ENCODE results near the gene CAPN8. TPM values are rescaled to one million over a fixed set of nuclear protein-coding genes. Genes with fewer than 3 reads are reported as not detected.

CAPN8 gene
- total RNA-seq, 1 donor from 2014 or later = 83.5 TPM

DNA sequence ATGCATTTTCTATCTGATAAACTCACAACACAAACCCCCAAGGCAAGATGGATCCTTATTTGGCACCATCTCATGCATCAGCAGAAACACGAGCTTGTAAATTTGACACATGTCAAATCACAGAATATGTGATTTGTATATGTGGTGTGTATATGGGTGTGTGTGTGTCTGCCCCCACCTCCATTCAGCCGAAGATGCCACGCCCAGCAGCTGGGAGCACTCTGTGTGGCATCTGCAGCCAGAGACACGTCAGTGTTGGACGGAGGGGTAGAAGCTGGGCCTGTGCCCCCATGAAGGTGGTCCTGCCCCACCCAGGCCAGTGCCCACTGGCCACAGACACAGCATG lies 108.4 kb downstream of the CAPN8 start:
- ATAC-seq (peak; percentile 21), DNase-seq (no peak)
- Histone ChIP-seq H3K27ac (no peak overlapping the region), H3K9me3 (no peaks in the 10 kb centered on the region), H3K27me3 (no peaks in the 10 kb centered on the region), H3K4me3 (no peak overlapping the region), H3K4me1 (no peaks in the 10 kb centered on the region), H3K36me3 (no peaks in the 10 kb centered on the region)
- intact Hi-C loops (cut with DNase I) = no loop called here
- TF ChIP-seq CTCF (IDR thresholded peaks at IDR 0.05) = no peak

DNA sequence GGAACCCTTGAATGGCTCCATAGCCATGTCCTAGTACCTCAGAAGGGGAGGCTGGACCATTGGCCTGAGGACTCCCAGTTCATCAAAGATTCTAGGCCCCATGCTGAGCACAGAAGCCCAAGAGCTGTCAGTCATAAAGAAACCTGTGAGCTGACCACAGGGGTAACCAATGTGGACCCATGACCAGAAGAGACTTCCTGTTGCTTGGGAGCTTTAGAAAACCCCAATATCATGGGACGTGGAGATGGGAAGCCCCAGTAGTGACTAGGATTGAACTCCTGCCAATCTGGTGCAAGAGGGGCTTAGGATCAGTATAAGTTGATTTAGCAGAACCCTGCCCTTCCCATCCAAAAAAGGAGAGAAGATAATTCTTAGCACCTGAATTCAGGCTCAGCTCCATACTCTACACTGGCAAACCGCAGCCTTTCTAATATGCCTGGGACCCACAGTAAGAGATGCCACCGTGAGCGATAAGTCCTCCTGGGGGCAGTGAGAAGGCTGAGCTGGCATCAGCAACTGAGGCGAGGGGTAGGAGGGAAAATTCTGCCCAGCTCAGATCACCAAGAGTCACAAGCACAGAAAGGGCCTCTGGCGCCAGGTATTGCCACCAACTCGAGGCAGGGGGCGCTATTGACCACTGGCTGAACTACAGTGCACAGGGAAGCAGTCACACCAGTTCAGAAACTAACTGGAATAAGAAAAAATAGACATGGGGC lies 108.9 kb downstream of the CAPN8 start:
- no peaks in the 10 kb centered on the region for H3K4me1 ChIP-seq
- H3K4me3 ChIP-seq = no peak overlapping the region
- TF ChIP-seq CTCF (IDR thresholded peaks at IDR 0.05) = peak; percentile 60
- no peaks in the 10 kb centered on the region for H3K36me3 ChIP-seq
- intact Hi-C loops (cut with DNase I) = no loop called here
- no peaks in the 10 kb centered on the region for H3K27me3 ChIP-seq
- H3K9me3 ChIP-seq = no peaks in the 10 kb centered on the region
- ATAC-seq (peak; percentile 95), DNase-seq (peak; percentile 81)
- no peak overlapping the region for H3K27ac ChIP-seq

GRCh38 chr1:223553957-223554356 lies 111.5 kb downstream of the CAPN8 start:
- intact Hi-C loops (cut with DNase I) = no loop called here
- no peak for TF ChIP-seq CTCF (IDR thresholded peaks at IDR 0.05)

DNA sequence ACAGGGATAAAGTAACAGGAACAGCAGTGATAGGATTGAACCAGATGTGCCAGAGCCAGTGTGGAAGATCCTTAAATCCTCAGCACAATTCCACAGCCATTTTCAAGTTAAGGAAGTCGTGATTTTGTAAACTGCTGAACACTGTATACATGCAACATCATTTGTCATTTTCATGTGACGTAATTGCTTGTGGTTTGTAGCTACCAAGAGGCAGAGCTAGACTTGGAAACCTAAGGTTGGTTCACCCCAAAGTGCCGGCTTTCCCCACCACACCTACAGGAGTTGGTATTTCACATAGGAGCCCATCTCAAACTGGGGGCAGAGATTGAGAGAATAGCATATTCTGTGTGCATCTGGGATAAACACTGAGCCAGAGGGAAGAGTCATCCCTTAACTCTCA lies 113.9 kb downstream of the CAPN8 start:
- Histone ChIP-seq H3K4me1 (no peaks in the 10 kb centered on the region), H3K9me3 (no peaks in the 10 kb centered on the region), H3K4me3 (no peak overlapping the region), H3K27me3 (no peaks in the 10 kb centered on the region), H3K36me3 (no peaks in the 10 kb centered on the region), H3K27ac (no peak overlapping the region)
- ATAC-seq (no peak), DNase-seq (no peak)
- no peak for TF ChIP-seq CTCF (IDR thresholded peaks at IDR 0.05)
- intact Hi-C loops (cut with DNase I) = no loop called here

More at GRCh38 chr1:223553957-223554356, 111.5 kb downstream of the CAPN8 start:
- no peak overlapping the region for H3K27ac ChIP-seq
- no peak for DNase-seq
- no peaks in the 10 kb centered on the region for H3K36me3 ChIP-seq
- no peaks in the 10 kb centered on the region for H3K4me1 ChIP-seq
- no peaks in the 10 kb centered on the region for H3K9me3 ChIP-seq
- no peaks in the 10 kb centered on the region for H3K27me3 ChIP-seq
- no peak overlapping the region for H3K4me3 ChIP-seq
- no peak for ATAC-seq

DNA sequence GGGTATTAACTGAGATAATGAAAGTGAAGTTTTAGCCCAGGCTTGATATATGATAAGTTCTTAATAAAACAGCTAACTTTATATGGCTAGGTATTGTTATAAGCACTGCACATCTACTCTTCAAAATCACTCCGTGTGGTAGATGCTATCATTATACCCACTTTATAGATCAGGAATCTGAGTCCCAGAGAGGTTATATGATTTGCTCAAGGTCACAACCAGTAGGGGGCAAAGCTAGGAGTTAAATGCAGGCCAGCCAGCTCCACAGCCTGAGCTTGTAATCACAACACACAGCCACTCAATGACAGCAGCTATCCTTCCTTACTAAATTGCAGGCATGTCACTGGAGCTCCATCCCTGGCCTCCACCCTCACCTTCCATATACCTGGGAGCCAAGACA lies 115.8 kb downstream of the CAPN8 start:
- no peak overlapping the region for H3K27ac ChIP-seq
- TF ChIP-seq CTCF (IDR thresholded peaks at IDR 0.05) = no peak
- no peaks in the 10 kb centered on the region for H3K27me3 ChIP-seq
- H3K36me3 ChIP-seq = no peaks in the 10 kb centered on the region
- no peaks in the 10 kb centered on the region for H3K9me3 ChIP-seq
- H3K4me1 ChIP-seq = no peaks in the 10 kb centered on the region
- no peak overlapping the region for H3K4me3 ChIP-seq
- DNase-seq (no peak), ATAC-seq (no peak)
- intact Hi-C loops (cut with DNase I) = no loop called here

All from upper lobe of right lung (tissue), 1 donor.